OCI-LY3 (cell line): ENCODE results near the gene TAGAP.
A peak's percentile ranks its signal among the peaks of the same experiment; 100 is the strongest.

Experiments used
- H2AFZ ChIP-seq: fragments of 200-600, 300-600 bp; shearing (Covaris generic); 2 replicates; pipeline ENCODE4 v1.6.0; 2014; ENCODE audit warnings: antibody characterized with exemption, low read depth, low read length
- H3K27ac ChIP-seq: fragments of 200-600, 300-600 bp; sonication (generic); 2 replicates; pipeline ENCODE4 v1.5.1; 2014; ENCODE audit warnings: mild to moderate bottlenecking, low read length, moderate library complexity, mixed read lengths
- H3K27me3 ChIP-seq: fragments of 200-600, 300-600 bp; sonication (generic); 2 replicates; pipeline ENCODE4 v1.6.1; 2014; ENCODE audit warnings: low read depth, low read length, mixed read lengths
- H3K36me3 ChIP-seq: fragments of 200-600, 300-600 bp; sonication (generic); replicated peaks from 2 replicates; pipeline ENCODE3; 2014; ENCODE audit warnings: low read depth, low read length, mixed read lengths
- H3K4me1 ChIP-seq: fragments of 300-600, 200-600 bp; sonication (generic); 2 replicates; pipeline ENCODE4 v1.6.1; 2014; ENCODE audit warnings: low read length, mixed read lengths
- H3K4me2 ChIP-seq: fragments of 200-600, 300-600 bp; sonication (generic); 2 replicates; pipeline ENCODE4 v1.6.1; 2014; ENCODE audit warnings: low read length, mixed read lengths
- H3K4me3 ChIP-seq: fragments of 300-600, 200-600 bp; sonication (generic); 2 replicates; pipeline ENCODE4 v1.5.1; 2014; ENCODE audit warnings: antibody characterized with exemption, mild to moderate bottlenecking, low read length, moderate library complexity
- H3K79me2 ChIP-seq: fragments of 300-600, 200-600 bp; shearing (Covaris generic); 2 replicates; pipeline ENCODE4 v1.6.1; 2014; ENCODE audit warnings: mild to moderate bottlenecking, low read length, mixed read lengths
- H3K9ac ChIP-seq: fragments of 300-600, 200-600 bp; shearing (Covaris generic); 2 replicates; pipeline ENCODE4 v1.6.0; 2014; ENCODE audit warnings: mild to moderate bottlenecking, low read length, moderate library complexity
- H3K9me3 ChIP-seq: fragments of 200-600, 300-600 bp; shearing (Covaris generic); 2 replicates; pipeline ENCODE4 v1.6.1; 2014; ENCODE audit warnings: low read length, mixed read lengths; ENCODE audit not compliant: insufficient read depth
- H4K20me1 ChIP-seq: fragments of 200-600, 300-600 bp; sonication (generic); 2 replicates; pipeline ENCODE4 v1.6.1; 2016; ENCODE audit warnings: low read length, mixed read lengths; ENCODE audit not compliant: insufficient read depth
- EZH2phosphoT487 ChIP-seq: fragments of 200-600 bp; shearing (Covaris generic); IDR thresholded peaks from 2 replicates; pipeline ENCODE4 v1.6.1; 2018; ENCODE audit warnings: antibody characterized with exemption, mixed run types, low read depth
- TF ChIP-seq, protein P1 (sequence below): fragments of 200-600, 300-600 bp; sonication (generic); IDR thresholded peaks from 2 replicates; pipeline ENCODE4 v1.5.1; 2014; ENCODE audit warnings: antibody characterized with exemption, low read length, low read depth

TAGAP gene

DNA sequence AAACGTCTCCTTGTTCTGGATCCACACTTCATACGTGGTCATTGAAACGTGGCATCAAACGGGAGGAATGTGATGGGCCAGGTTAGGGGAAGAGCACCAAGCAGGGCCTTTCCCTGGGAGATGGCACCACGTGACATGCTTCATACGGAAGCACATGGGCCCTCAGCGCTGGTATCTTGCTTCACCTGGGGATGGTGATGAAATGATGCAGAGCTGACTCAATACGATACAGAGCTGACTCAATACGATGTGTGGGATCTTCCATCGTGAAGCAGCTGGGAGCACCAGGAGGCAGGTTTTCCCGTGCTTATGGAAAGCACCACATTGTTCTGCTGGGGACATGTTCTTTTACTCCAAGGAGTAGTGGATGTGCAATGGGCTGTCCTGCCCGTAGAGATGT is 22.5 kb upstream of the TAGAP start:
- H3K36me3 ChIP-seq: no peaks in the 10 kb centered on the region
- peak overlapping the region; percentile 53 for H3K4me2 ChIP-seq
- no peaks in the 10 kb centered on the region for H3K27me3 ChIP-seq

DNA sequence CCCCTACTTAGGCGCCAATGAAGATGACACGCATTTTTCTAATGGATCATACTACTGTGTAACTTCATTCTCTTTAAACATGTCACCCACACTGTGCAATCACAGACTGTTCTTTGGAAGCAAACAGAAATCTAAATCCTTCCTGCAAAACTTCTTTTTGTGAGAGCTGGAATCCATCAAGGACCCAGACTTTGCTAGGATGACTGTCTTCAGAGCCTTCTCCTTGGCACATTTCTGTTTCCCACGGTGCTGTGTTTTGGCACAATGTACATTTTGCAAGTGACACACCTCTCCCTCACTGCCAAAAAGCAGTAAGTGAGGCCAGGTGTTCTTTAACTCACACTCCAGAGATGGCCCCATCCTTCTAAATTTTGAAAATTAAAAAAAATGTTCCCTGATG is 21.7 kb upstream of the TAGAP start:
- Histone ChIP-seq H2AFZ (no peak overlapping the region), H4K20me1 (no peaks in the 10 kb centered on the region), H3K4me1 (peaks cover 61% of the 10 kb centered on the region), H3K9me3 (no peaks in the 10 kb centered on the region), H3K27ac (no peak overlapping the region), H3K4me2 (no peak overlapping the region), H3K9ac (no peak overlapping the region), H3K79me2 (no peaks in the 10 kb centered on the region), H3K27me3 (no peaks in the 10 kb centered on the region), H3K4me3 (no peak overlapping the region), H3K36me3 (no peaks in the 10 kb centered on the region)
- TF ChIP-seq, protein P1, sequence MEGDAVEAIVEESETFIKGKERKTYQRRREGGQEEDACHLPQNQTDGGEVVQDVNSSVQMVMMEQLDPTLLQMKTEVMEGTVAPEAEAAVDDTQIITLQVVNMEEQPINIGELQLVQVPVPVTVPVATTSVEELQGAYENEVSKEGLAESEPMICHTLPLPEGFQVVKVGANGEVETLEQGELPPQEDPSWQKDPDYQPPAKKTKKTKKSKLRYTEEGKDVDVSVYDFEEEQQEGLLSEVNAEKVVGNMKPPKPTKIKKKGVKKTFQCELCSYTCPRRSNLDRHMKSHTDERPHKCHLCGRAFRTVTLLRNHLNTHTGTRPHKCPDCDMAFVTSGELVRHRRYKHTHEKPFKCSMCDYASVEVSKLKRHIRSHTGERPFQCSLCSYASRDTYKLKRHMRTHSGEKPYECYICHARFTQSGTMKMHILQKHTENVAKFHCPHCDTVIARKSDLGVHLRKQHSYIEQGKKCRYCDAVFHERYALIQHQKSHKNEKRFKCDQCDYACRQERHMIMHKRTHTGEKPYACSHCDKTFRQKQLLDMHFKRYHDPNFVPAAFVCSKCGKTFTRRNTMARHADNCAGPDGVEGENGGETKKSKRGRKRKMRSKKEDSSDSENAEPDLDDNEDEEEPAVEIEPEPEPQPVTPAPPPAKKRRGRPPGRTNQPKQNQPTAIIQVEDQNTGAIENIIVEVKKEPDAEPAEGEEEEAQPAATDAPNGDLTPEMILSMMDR: no peak
- TF ChIP-seq EZH2phosphoT487: no peak

More for the DNA sequence above, 22.5 kb upstream of the TAGAP start:
- Histone ChIP-seq H3K79me2 (no peaks in the 10 kb centered on the region), H3K27ac (0 out of 2 replicates have a peak overlapping the region, but pooled peaks have one; percentile 36), H2AFZ (no peak overlapping the region), H3K9me3 (no peaks in the 10 kb centered on the region), H3K4me1 (peaks cover 56% of the 10 kb centered on the region), H4K20me1 (no peaks in the 10 kb centered on the region), H3K9ac (no peak overlapping the region), H3K4me3 (peak overlapping the region; percentile 7; the same call in 1 of the 2 replicates)
- TF ChIP-seq, protein P1: no peak
- no peak for TF ChIP-seq EZH2phosphoT487

DNA sequence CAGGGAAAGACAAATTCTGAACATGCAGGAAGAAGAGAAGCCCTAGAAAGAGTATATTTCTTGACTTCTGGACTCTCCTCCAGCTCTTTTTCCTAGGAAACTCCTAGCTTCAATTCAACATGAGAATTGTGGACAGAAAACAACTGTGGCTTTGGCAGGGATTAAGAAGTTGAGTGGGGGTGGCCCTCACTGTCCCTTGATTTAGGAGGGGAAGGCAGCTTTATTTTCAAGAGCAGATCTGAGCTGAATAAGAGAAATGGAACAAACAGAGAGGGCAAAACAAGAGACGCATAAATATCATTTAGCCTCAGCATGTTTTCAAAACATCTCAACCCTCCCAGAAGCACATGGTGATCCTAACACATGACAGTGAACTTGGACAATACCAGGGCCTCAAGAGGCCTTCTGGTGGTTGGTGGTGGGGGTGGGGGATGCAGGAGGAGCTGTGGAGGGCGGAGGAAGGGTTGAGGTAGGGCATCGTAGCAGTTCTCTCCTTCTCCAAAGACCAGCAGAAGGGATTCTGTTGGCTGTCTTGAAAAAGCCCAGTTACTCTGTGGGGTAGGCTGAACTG is 21.1 kb upstream of the TAGAP start:
- H3K4me2 ChIP-seq: no peak overlapping the region
- H3K4me1 ChIP-seq: peaks cover 61% of the 10 kb centered on the region
- TF ChIP-seq, protein P1: no peak
- TF ChIP-seq EZH2phosphoT487: no peak
- no peaks in the 10 kb centered on the region for H3K27me3 ChIP-seq
- H3K79me2 ChIP-seq: no peaks in the 10 kb centered on the region
- H2AFZ ChIP-seq: no peak overlapping the region
- H3K9me3 ChIP-seq: no peaks in the 10 kb centered on the region
- H3K9ac ChIP-seq: no peak overlapping the region
- no peak overlapping the region for H3K4me3 ChIP-seq
- H3K27ac ChIP-seq: no peak overlapping the region
- H3K36me3 ChIP-seq: no peaks in the 10 kb centered on the region
- no peaks in the 10 kb centered on the region for H4K20me1 ChIP-seq

DNA sequence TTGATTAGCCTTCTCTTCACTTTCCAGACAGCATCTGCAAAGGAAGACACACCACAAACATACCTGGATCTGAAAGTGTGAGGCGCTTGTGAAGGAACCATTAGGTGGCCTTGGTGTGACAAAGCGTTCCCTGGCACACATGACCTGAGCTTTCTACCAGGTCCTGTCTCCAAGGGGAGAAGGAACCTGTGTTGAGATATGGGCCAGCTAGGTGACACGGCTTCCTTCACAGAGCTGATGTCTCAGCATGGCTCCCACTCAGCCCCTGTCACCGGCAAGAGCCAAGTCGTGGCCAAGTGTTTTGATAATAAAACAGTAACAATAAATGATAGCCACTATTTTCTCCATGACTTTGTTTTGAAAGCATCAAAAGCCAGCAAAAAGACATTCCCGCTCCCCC is 20.3 kb upstream of the TAGAP start:
- H3K27me3 ChIP-seq: no peaks in the 10 kb centered on the region
- no peak overlapping the region for H3K4me3 ChIP-seq
- H3K9ac ChIP-seq: no peak overlapping the region
- no peak overlapping the region for H3K4me2 ChIP-seq
- TF ChIP-seq, protein P1: no peak
- TF ChIP-seq EZH2phosphoT487: no peak
- H3K79me2 ChIP-seq: no peaks in the 10 kb centered on the region
- no peak overlapping the region for H3K27ac ChIP-seq
- no peaks in the 10 kb centered on the region for H3K36me3 ChIP-seq
- no peak overlapping the region for H2AFZ ChIP-seq
- H3K9me3 ChIP-seq: no peaks in the 10 kb centered on the region
- H3K4me1 ChIP-seq: peaks cover 61% of the 10 kb centered on the region
- no peaks in the 10 kb centered on the region for H4K20me1 ChIP-seq
